Gastrocnemius medialis (tissue), 4 donors: ENCODE data around the gene EEPD1. TPM values are rescaled to one million over a fixed set of nuclear protein-coding genes. Genes with fewer than 3 reads are reported as not detected.

Experiments
- ATAC-seq, 2 donors: fragments of 150-250 bp; one replicate each; pipeline ENCODE4 v1.9.1; 2016
- DNase-seq, 2 donors: peaks; one replicate each; pipeline ENCODE4 v3.0.0-alpha.2; 2019
- H3K27ac ChIP-seq, 4 donors: fragments of 200-600 bp; sonication (generic); 1 replicate in 1 of 4; 2 replicates in 3 of 4; pipeline ENCODE4 v1.5.1; 2016 to 2018; ENCODE audit warnings: mild to moderate bottlenecking in 2 of 4, moderate library complexity in 1 of 4
- H3K27me3 ChIP-seq, 3 donors: fragments of 200-600 bp; sonication (generic) in 2 of 3; 1 replicate in 1 of 3; 2 replicates in 2 of 3; pipeline versions ENCODE4 v1.5.1 to v1.6.0; 2016 to 2019; ENCODE audit warnings: mild to moderate bottlenecking in 1 of 3, moderate library complexity in 1 of 3
- H3K36me3 ChIP-seq, 2 donors: fragments of 200-600 bp; sonication (generic) in 1 of 2; one replicate each; pipeline ENCODE4 v1.5.1; 2017 to 2018
- H3K4me1 ChIP-seq, 2 donors: fragments of 200-600 bp; sonication (generic) in 1 of 2; one replicate each; pipeline ENCODE4 v1.5.1; 2016 to 2017; ENCODE audit warnings: mild to moderate bottlenecking in 2 of 2
- H3K4me3 ChIP-seq, 4 donors: fragments of 200-600 bp; sonication (generic) in 3 of 4; 1 replicate in 1 of 4; 2 replicates in 3 of 4; pipeline ENCODE4 v1.5.1; 2016 to 2019; ENCODE audit warnings: mild to moderate bottlenecking in 2 of 4
- H3K9me3 ChIP-seq, 3 donors: fragments of 200-600 bp; sonication (generic) in 2 of 3; 1 replicate in 1 of 3; 2 replicates in 2 of 3; pipeline ENCODE4 v1.5.1; 2016 to 2019
- CTCF ChIP-seq, 5 experiments: fragments of 450-650 bp in 3 of 5; fragments of 200-600 bp in 2 of 5; sonication (generic) in 2 of 5; IDR thresholded peaks in 4 of 5; conservative IDR thresholded peaks in 1 of 5; 1 replicate in 4 of 5; 2 replicates in 1 of 5; pipeline ENCODE4 v1.5.1; 2016 to 2019; ENCODE audit warnings: antibody characterized with exemption in 5 of 5, mild to moderate bottlenecking in 3 of 5, moderate library complexity in 3 of 5
- POLR2A ChIP-seq, 2 donors: fragments of 450-650 bp; IDR thresholded peaks; one replicate each; pipeline ENCODE4 v1.6.1; 2017; ENCODE audit warnings: antibody characterized with exemption in 2 of 2, mild to moderate bottlenecking in 2 of 2, moderate library complexity in 2 of 2
- in situ Hi-C, 4 donors: fragments of 200-750 bp; cut with MboI; loops; one replicate each; pipeline versions ENCODE4 v1.15.0 to v1.8.0; 2017; ENCODE audit warnings: low sequenced_read_pairs in 4 of 4
- intact Hi-C: fragments of 100-400 bp; cut with DNase I; formaldehyde crosslinking; loops from one replicate; pipeline ENCODE4 v1.15.1; 2023; ENCODE audit warnings: low total_unique reads
- total RNA-seq, 4 donors: library from RNA; depleted of rRNA; stranded (reverse); fragments of >200 nt; gene quantifications; one replicate each; pipeline versions ENCODE4 v1.1.0 to v1.2.3, GENCODE V29; 2016

Gene EEPD1
- total RNA-seq, 4 donors from 2014 or later: 41.0 to 68.5 (median 61.3) TPM

DNA sequence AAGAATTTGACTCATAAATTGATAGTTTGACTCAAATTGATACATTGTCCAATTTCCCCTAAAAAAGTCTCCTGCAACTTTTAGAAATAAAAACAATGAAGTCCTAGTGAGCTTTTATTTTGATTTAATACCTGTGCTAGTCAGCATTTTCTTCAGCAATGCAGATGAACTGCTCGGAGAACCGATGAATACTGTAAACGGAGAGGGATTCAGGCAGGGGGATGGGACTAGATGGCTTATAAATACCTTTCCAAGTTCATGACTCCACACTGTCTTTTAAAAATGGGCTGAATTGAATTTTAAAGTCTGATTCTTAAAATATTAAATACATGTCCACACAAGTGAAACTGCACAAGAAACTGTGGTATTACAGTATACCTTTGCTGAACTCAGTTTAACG is 12.7 kb downstream of the EEPD1 start:
- no peak for DNase-seq
- ATAC-seq: no peak
- intact Hi-C loops (no loop called here), in situ Hi-C loops (loop anchor here in 2 of 4 donors (25.0 kb wide), 1 partner anchor 121 kb away; no protein-coding TSS in a partner anchor)
- no peak overlapping the region for H3K4me3 ChIP-seq
- H3K4me1 ChIP-seq: peaks cover 48 to 65% of the 10 kb centered on the region in 2 donors
- TF ChIP-seq CTCF (IDR thresholded peaks at IDR 0.05 in 4 of 5, conservative IDR thresholded peaks at IDR 0.05 in 1 of 5) (no peak), POLR2A (IDR thresholded peaks at IDR 0.05) (no peak)
- no peaks in the 10 kb centered on the region for H3K9me3 ChIP-seq
- H3K36me3 ChIP-seq: peaks cover 0 to 3% of the 10 kb centered on the region in 2 donors
- no peak overlapping the region for H3K27ac ChIP-seq
- no peaks in the 10 kb centered on the region for H3K27me3 ChIP-seq

- Histone ChIP-seq H3K27ac (peak overlapping the region in 2 of 4 donors; percentile 1 to 26), H3K36me3 (peaks cover 0 to 3% of the 10 kb centered on the region in 2 donors), H3K27me3 (no peaks in the 10 kb centered on the region), H3K9me3 (no peaks in the 10 kb centered on the region), H3K4me1 (peaks cover 42 to 63% of the 10 kb centered on the region in 2 donors), H3K4me3 (no peak overlapping the region)
- DNase-seq: no peak
- in situ Hi-C loops (loop anchor here in 2 of 4 donors (25.0 kb wide), 1 partner anchor 120 kb away; no protein-coding TSS in a partner anchor), intact Hi-C loops (no loop called here)
- TF ChIP-seq CTCF (IDR thresholded peaks at IDR 0.05 in 4 of 5, conservative IDR thresholded peaks at IDR 0.05 in 1 of 5) (no peak), POLR2A (IDR thresholded peaks at IDR 0.05) (no peak)
- no peak for ATAC-seq
These were observed 14.5 kb downstream of the EEPD1 start for GRCh38 chr7:36167403-36168050.

- H3K36me3 ChIP-seq: peaks cover 0 to 3% of the 10 kb centered on the region in 2 donors
- in situ Hi-C loops (loop anchor here in 2 of 4 donors (25.0 kb wide), 1 partner anchor 116 kb away; no protein-coding TSS in a partner anchor), intact Hi-C loops (no loop called here)
- no peak for ATAC-seq
- H3K9me3 ChIP-seq: no peaks in the 10 kb centered on the region
- TF ChIP-seq CTCF (IDR thresholded peaks at IDR 0.05 in 4 of 5, conservative IDR thresholded peaks at IDR 0.05 in 1 of 5) (no peak), POLR2A (IDR thresholded peaks at IDR 0.05) (no peak)
- no peak overlapping the region for H3K27ac ChIP-seq
- peaks cover 36 to 39% of the 10 kb centered on the region in 2 donors for H3K4me1 ChIP-seq
- H3K4me3 ChIP-seq: no peak overlapping the region
- DNase-seq: no peak
- no peaks in the 10 kb centered on the region for H3K27me3 ChIP-seq
These were observed 18.4 kb downstream of the EEPD1 start for GRCh38 chr7:36171503-36171902.

- no peaks in the 10 kb centered on the region for H3K36me3 ChIP-seq
- intact Hi-C loops (no loop called here), in situ Hi-C loops (no loop called here)
- DNase-seq: peak in 1 of 2 donors; percentile 43
- no peaks in the 10 kb centered on the region for H3K9me3 ChIP-seq
- peak overlapping the region; percentile 18 to 64 (median 43) for H3K27ac ChIP-seq
- peaks cover 49 to 60% of the 10 kb centered on the region in 2 donors for H3K4me1 ChIP-seq
- H3K4me3 ChIP-seq: no peak overlapping the region
- peak in 1 of 2 donors; percentile 28 for ATAC-seq
- TF ChIP-seq POLR2A (IDR thresholded peaks at IDR 0.05): no peak
- TF ChIP-seq CTCF (IDR thresholded peaks at IDR 0.05 in 4 of 5, conservative IDR thresholded peaks at IDR 0.05 in 1 of 5): no peak
- H3K27me3 ChIP-seq: no peaks in the 10 kb centered on the region
These were observed 22.8 kb downstream of the EEPD1 start for GRCh38 chr7:36175886-36176285.
